B cell (primary cell): ENCODE data around the gene C14orf180. TPM values are rescaled to one million over a fixed set of nuclear protein-coding genes. Genes with fewer than 3 reads are reported as not detected.

Experiments
- ATAC-seq: fragments of 200-7000 bp; cut with Tn5 transposase; one replicate; pipeline ENCODE4 v1.10.0; 2021; ENCODE audit warnings: low read depth, mild to moderate bottlenecking, moderate number of reproducible peaks, moderate library complexity
- CTCF ChIA-PET: fragments of 350-600 bp; sonication (Branson Sonifier 250); formaldehyde crosslinking; loops from one replicate; lab custom pipeline; 2021; ENCODE audit warnings: antibody characterized with exemption, inconsistent platforms; lab: Charles Lee
- POLR2A ChIA-PET: fragments of 350-600 bp; sonication (Branson Sonifier 250); formaldehyde crosslinking; loops from one replicate; lab custom pipeline; 2021; ENCODE audit warnings: antibody characterized with exemption; lab: Charles Lee
- DNase-seq: peaks from one replicate; pipeline ENCODE4 v3.0.0; 2013
- H2AFZ ChIP-seq: 2 replicates; pipeline ENCODE4 v1.6.1; 2012; ENCODE audit warnings: mild to moderate bottlenecking, low read depth, low read length; ENCODE audit not compliant: insufficient read depth, poor library complexity, severe bottlenecking
- H3K27ac ChIP-seq, 2 donors: 1 replicate in 1 of 2; 2 replicates in 1 of 2; pipeline ENCODE4 v1.5.1; 2012 to 2013; ENCODE audit warnings: low read length in 2 of 2, mild to moderate bottlenecking in 2 of 2, moderate library complexity in 1 of 2
- H3K27me3 ChIP-seq, 4 experiments: fragments of 200-600 bp in 1 of 4; sonication (generic) in 1 of 4; replicated peaks in 1 of 4; 1 replicate in 2 of 4; 2 replicates in 2 of 4; pipeline versions ENCODE4 v1.6.1 to v1.7.0; 2013 to 2016; ENCODE audit warnings: low read length in 3 of 4, mild to moderate bottlenecking in 2 of 4, mixed read lengths in 1 of 4, moderate library complexity in 1 of 4; ENCODE audit not compliant: insufficient read depth in 4 of 4, control insufficient read depth in 3 of 4; ENCODE audit errors: control extremely low read depth in 1 of 4
- H3K36me3 ChIP-seq, 2 experiments: replicated peaks in 1 of 2; 1 replicate in 1 of 2; 2 replicates in 1 of 2; pipeline versions ENCODE4 v1.6.1 to v1.7.1; 2013; ENCODE audit warnings: low read length in 1 of 2; ENCODE audit not compliant: insufficient read depth in 2 of 2, control insufficient read depth in 1 of 2; ENCODE audit errors: control extremely low read depth in 1 of 2, extremely low read depth in 1 of 2
- H3K4me1 ChIP-seq, 2 donors: fragments of 200-600 bp in 1 of 2; sonication (generic) in 1 of 2; 1 replicate in 1 of 2; 2 replicates in 1 of 2; pipeline versions ENCODE4 v1.5.1 to v1.6.1; 2013 to 2017; ENCODE audit warnings: low read length in 2 of 2; ENCODE audit not compliant: control insufficient read depth in 2 of 2, insufficient read depth in 2 of 2
- H3K4me2 ChIP-seq: replicated peaks from 2 replicates; pipeline ENCODE3; 2012; ENCODE audit warnings: mild to moderate bottlenecking, low read depth, low read length; ENCODE audit not compliant: poor library complexity, severe bottlenecking
- H3K4me3 ChIP-seq, 5 experiments: fragments of 200-600 bp in 1 of 5; sonication (generic) in 1 of 5; 1 replicate in 3 of 5; 2 replicates in 2 of 5; pipeline versions ENCODE4 v1.5.1 to v1.7.0; 2011 to 2016; ENCODE audit warnings: low read length in 4 of 5, mild to moderate bottlenecking in 4 of 5, low read depth in 2 of 5, control low read depth in 1 of 5, moderate library complexity in 1 of 5; ENCODE audit not compliant: insufficient read depth in 1 of 5; ENCODE audit errors: control extremely low read depth in 1 of 5, extremely low read depth in 1 of 5
- H3K79me2 ChIP-seq: fragments of 200-600 bp; sonication (generic); one replicate; pipeline ENCODE4 v1.6.0; 2016; ENCODE audit warnings: low read length; ENCODE audit not compliant: control insufficient read depth, insufficient read depth
- H3K9ac ChIP-seq: fragments of 200-600 bp; sonication (generic); 2 replicates; pipeline ENCODE4 v1.6.1; 2017; ENCODE audit warnings: mild to moderate bottlenecking, low read length, moderate library complexity
- H3K9me3 ChIP-seq, 3 donors: one replicate each; pipeline versions ENCODE4 v1.6.1 to v1.7.1; 2013; ENCODE audit warnings: low read length in 2 of 3; ENCODE audit not compliant: control insufficient read depth in 2 of 3, insufficient read depth in 1 of 3; ENCODE audit errors: control extremely low read depth in 1 of 3
- H4K20me1 ChIP-seq: 2 replicates; pipeline ENCODE4 v1.6.0; 2012; ENCODE audit warnings: mild to moderate bottlenecking, low read length; ENCODE audit not compliant: insufficient read depth, control insufficient read depth, poor library complexity, severe bottlenecking
- H3K27ac Mint-ChIP-seq: one replicate; pipeline ENCODE4 v1.8.0; 2021; ENCODE audit warnings: mixed read lengths
- H3K27me3 Mint-ChIP-seq: one replicate; pipeline ENCODE4 v1.8.0; 2021; ENCODE audit warnings: mixed read lengths
- H3K4me1 Mint-ChIP-seq: one replicate; pipeline ENCODE4 v1.8.0; 2021; ENCODE audit warnings: mixed read lengths
- H3K4me3 Mint-ChIP-seq: one replicate; pipeline ENCODE4 v1.8.0; 2021; ENCODE audit warnings: mixed read lengths
- H3K9me3 Mint-ChIP-seq: one replicate; pipeline ENCODE4 v1.8.0; 2022; ENCODE audit warnings: mixed read lengths; ENCODE audit not compliant: insufficient read depth
- CTCF ChIP-seq: fragments of 200-600 bp; IDR thresholded peaks from one replicate; pipeline ENCODE4 v1.8.0; 2022; ENCODE audit warnings: antibody characterized with exemption, mild to moderate bottlenecking
- EZH2 ChIP-seq: IDR thresholded peaks from 2 replicates; pipeline ENCODE4 v1.6.1; 2012; ENCODE audit warnings: borderline replicate concordance, low read depth, mild to moderate bottlenecking, moderate library complexity, low read length; ENCODE audit not compliant: insufficient read depth, poor library complexity, severe bottlenecking
- WGBS: methylation state at CpG from one replicate; pipeline ENCODE4 v1.1.5; 2013; ENCODE audit warnings: missing lambda C conversion rate; ENCODE audit not compliant: insufficient coverage; 5-methylcytosine and 5-hydroxymethylcytosine counted together
- intact Hi-C: fragments of 100-400 bp; cut with micrococcal nuclease; formaldehyde crosslinking; loops from one replicate; pipeline ENCODE4 v1.10.0; 2022
- polyA plus RNA-seq: library from polyadenylated mRNA; depleted of rRNA; stranded (reverse); fragments of >200 nt; gene quantifications from 2 replicates; pipeline ENCODE4 v1.2.3, GENCODE V29; 2012
- total RNA-seq, 2 donors: library from RNA; stranded (reverse); fragments of 120-200 nt in 1 of 2; gene quantifications; 1 replicate in 1 of 2; 2 replicates in 1 of 2; pipeline versions ENCODE4 v1.2.3 to v1.2.4, GENCODE V29; 2013 to 2022

Gene C14orf180
- total and polyA plus RNA-seq, 2 donors (not counting 1 experiment from before 2014, with no cell fraction given) = not detected

GRCh38 chr14:104638927-104639450, 59.4 kb downstream of the C14orf180 start:
- Histone ChIP-seq H3K4me2 (no peak overlapping the region), H2AFZ (no peak overlapping the region), H3K4me3 (no peak overlapping the region), H3K27me3 (peaks cover 0 to 15% (median 0%) of the 10 kb centered on the region in 4 experiments), H4K20me1 (no peaks in the 10 kb centered on the region), H3K9me3 (no peaks in the 10 kb centered on the region), H3K36me3 (no peaks in the 10 kb centered on the region), H3K9ac (no peak overlapping the region), H3K27ac (no peak overlapping the region), H3K4me1 (peaks cover 16 to 18% of the 10 kb centered on the region in 2 donors), H3K79me2 (no peaks in the 10 kb centered on the region)
- intact Hi-C loops = no loop called here
- Mint-ChIP-seq H3K27ac (no peak overlapping the region), H3K4me1 (peaks cover 7% of the 10 kb centered on the region), H3K4me3 (no peak overlapping the region), H3K27me3 (peaks cover 9% of the 10 kb centered on the region), H3K9me3 (no peaks in the 10 kb centered on the region)
- peak; percentile 15 for DNase-seq
- ChIA-PET CTCF (interaction anchor here (1.1 to 2.3 kb wide), 5 partner anchors 11 to 561 kb away, joined by 3 to 8 read pairs (median 7); no protein-coding TSS in a partner anchor), POLR2A (no interaction called here)
- WGBS = 90% methylated on average over 7 of the region's 13 CpGs
- TF ChIP-seq EZH2 (no peak), CTCF (no peak)
- no peak for ATAC-seq

GRCh38 chr14:104639471-104639870, 59.9 kb downstream of the C14orf180 start:
- DNase-seq (no peak), ATAC-seq (no peak)
- H3K27me3 Mint-ChIP-seq = peaks cover 9% of the 10 kb centered on the region
- H3K79me2 ChIP-seq = no peaks in the 10 kb centered on the region
- H3K4me1 ChIP-seq = peaks cover 16 to 18% of the 10 kb centered on the region in 2 donors
- WGBS = 45% methylated on average over 2 of the region's 5 CpGs
- intact Hi-C loops = no loop called here
- H3K9me3 ChIP-seq = no peaks in the 10 kb centered on the region
- H3K9ac ChIP-seq = no peak overlapping the region
- H3K27ac Mint-ChIP-seq = no peak overlapping the region
- no peak overlapping the region for H3K27ac ChIP-seq
- POLR2A ChIA-PET = no interaction called here
- no peak overlapping the region for H3K4me3 Mint-ChIP-seq
- CTCF ChIA-PET = interaction anchor here (0.6 to 2.3 kb wide), 14 partner anchors 9 to 747 kb away, joined by 3 to 10 read pairs (median 4); no protein-coding TSS in a partner anchor
- no peak overlapping the region for H2AFZ ChIP-seq
- H3K27me3 ChIP-seq = peaks cover 0 to 15% (median 0%) of the 10 kb centered on the region in 4 experiments
- TF ChIP-seq EZH2 (no peak), CTCF (no peak)
- peak overlapping the region; percentile 56 for H3K4me2 ChIP-seq
- no peak overlapping the region for H3K4me3 ChIP-seq
- H3K36me3 ChIP-seq = no peaks in the 10 kb centered on the region
- H4K20me1 ChIP-seq = no peaks in the 10 kb centered on the region
- peaks cover 7% of the 10 kb centered on the region for H3K4me1 Mint-ChIP-seq
- no peaks in the 10 kb centered on the region for H3K9me3 Mint-ChIP-seq

Other genes starting within 250 kb of the C14orf180 start
- not detected in 2 replicates for gene TMEM179, start 25.0 kb downstream of the C14orf180 start, total RNA-seq
- not detected in 2 replicates for gene TMEM179, start 25.0 kb downstream of the C14orf180 start, polyA plus RNA-seq
- gene INF2, start 109.9 kb downstream of the C14orf180 start, total RNA-seq = 90.2 and 94.2 TPM in 2 replicates
- 45.4 and 100 TPM in 2 replicates for gene INF2, start 109.9 kb downstream of the C14orf180 start, polyA plus RNA-seq
- gene ADSS1, start 144.5 kb downstream of the C14orf180 start, total RNA-seq = 1.00 and 1.7 TPM in 2 replicates
- 0.33 and 0.37 TPM in 2 replicates for gene ADSS1, start 144.5 kb downstream of the C14orf180 start, polyA plus RNA-seq
- 50.7 and 52.5 TPM in 2 replicates for gene SIVA1, start 173.4 kb downstream of the C14orf180 start, total RNA-seq
- 108 and 123 TPM in 2 replicates for gene SIVA1, start 173.4 kb downstream of the C14orf180 start, polyA plus RNA-seq
- gene AKT1, start 216.0 kb downstream of the C14orf180 start, total RNA-seq = 71.1 and 85.4 TPM in 2 replicates
- 90.1 and 109 TPM in 2 replicates for gene AKT1, start 216.0 kb downstream of the C14orf180 start, polyA plus RNA-seq
- 7.2 and 8.3 TPM in 2 replicates for gene ZBTB42, start 221.3 kb downstream of the C14orf180 start, total RNA-seq
- gene ZBTB42, start 221.3 kb downstream of the C14orf180 start, polyA plus RNA-seq = 1.2 and 1.6 TPM in 2 replicates